OCI-LY7 (cell line): ENCODE data around the gene DMRT1.

ENCODE experiments used
- CTCF ChIP-seq: fragments of 200-600 bp; sonication (generic); conservative IDR thresholded peaks from 2 replicates; pipeline ENCODE4 v1.5.1; 2014; ENCODE audit warnings: mild to moderate bottlenecking, antibody characterized with exemption, low read length, moderate library complexity, mixed read lengths
- EZH2phosphoT487 ChIP-seq: fragments of 200-600 bp; sonication (generic); IDR thresholded peaks from 2 replicates; pipeline ENCODE4 v1.6.1; 2018; ENCODE audit warnings: low read depth, borderline replicate concordance, mild to moderate bottlenecking, mixed run types, antibody characterized with exemption, low read length, moderate library complexity, mixed read lengths

GRCh38 chr9:883011-883410 is 41.5 kb downstream of the DMRT1 start:
- TF ChIP-seq CTCF (no peak), EZH2phosphoT487 (no peak)
